Astrocyte (in vitro differentiated cells and primary cell): Measurements from ENCODE around the gene SLN.

ENCODE experiments used
- CTCF ChIP-seq: IDR thresholded peaks from 2 replicates; pipeline ENCODE4 v1.5.1; 2011; ENCODE audit warnings: low read depth, mild to moderate bottlenecking, inconsistent platforms, low read length, moderate library complexity; ENCODE audit not compliant: insufficient read depth
- EZH2 ChIP-seq: IDR thresholded peaks from 2 replicates; pipeline ENCODE4 v1.6.1; 2012; ENCODE audit warnings: mild to moderate bottlenecking, low read length, inconsistent platforms; ENCODE audit not compliant: insufficient read depth

GRCh38 chr11:107736546-107736945 lies 24.7 kb upstream of the SLN start:
- no peak for TF ChIP-seq CTCF
- no peak for TF ChIP-seq EZH2
